PC-9 (cell line): Measurements from ENCODE around the gene MIEF1. TPM values are rescaled to one million over a fixed set of nuclear protein-coding genes. Genes with fewer than 3 reads are reported as not detected.
A peak's percentile ranks its signal among the peaks of the same experiment; 100 is the strongest.

ENCODE experiments used
- BruUV-seq: library from RNA; stranded (reverse); fragments of 400-500 nt; replicated peaks from 2 replicates; lab custom pipeline; 2021; lab: Mats Ljungman, UMichigan
- CTCF ChIA-PET: fragments of 300-600 bp; sonication (Branson Sonifier 250); formaldehyde crosslinking; loops from one replicate; lab custom pipeline; 2022; ENCODE audit warnings: antibody characterized with exemption; lab: Charles Lee
- POLR2A ChIA-PET: fragments of 300-600 bp; sonication (Branson Sonifier 250); formaldehyde crosslinking; loops from one replicate; lab custom pipeline; 2022; ENCODE audit warnings: antibody characterized with exemption; ENCODE audit not compliant: unreplicated experiment; lab: Charles Lee
- DNase-seq, 2 experiments: peaks; one replicate each; pipeline versions ENCODE4 v3.0.0 to v3.0.0-alpha.2; 2015 to 2022; ENCODE audit warnings: mixed read lengths in 1 of 2
- H2AFZ ChIP-seq: fragments of 200-600 bp; sonication (generic); 2 replicates; pipeline ENCODE4 v1.8.1; 2017; ENCODE audit warnings: antibody characterized with exemption
- H3F3A ChIP-seq: fragments of 200-600 bp; sonication (generic); 2 replicates; pipeline ENCODE4 v1.8.1; 2017; ENCODE audit warnings: antibody characterized with exemption, mild to moderate bottlenecking, low read depth; ENCODE audit not compliant: insufficient read depth
- H3K27ac ChIP-seq: fragments of 200-600 bp; sonication (generic); 2 replicates; pipeline ENCODE4 v1.6.1; 2016; ENCODE audit warnings: mixed run types
- H3K27me3 ChIP-seq: fragments of 200-600 bp; sonication (generic); 2 replicates; pipeline ENCODE4 v1.6.1; 2016; ENCODE audit warnings: low read depth, mixed run types; ENCODE audit not compliant: insufficient read depth
- H3K36me3 ChIP-seq: fragments of 200-600 bp; sonication (generic); 2 replicates; pipeline ENCODE4 v1.6.1; 2016; ENCODE audit warnings: low read depth, mixed run types
- H3K4me1 ChIP-seq: fragments of 200-600 bp; sonication (generic); replicated peaks from 2 replicates; pipeline ENCODE4 v1.6.1; 2016; ENCODE audit warnings: mixed run types; ENCODE audit not compliant: insufficient read depth
- H3K4me2 ChIP-seq: fragments of 200-600 bp; sonication (generic); 2 replicates; pipeline ENCODE4 v1.6.1; 2017; ENCODE audit warnings: mixed run types
- H3K4me3 ChIP-seq: fragments of 200-600 bp; sonication (generic); 2 replicates; pipeline ENCODE4 v1.6.1; 2016; ENCODE audit warnings: mixed run types
- H3K79me2 ChIP-seq: fragments of 200-600 bp; sonication (generic); 2 replicates; pipeline ENCODE4 v1.6.1; 2017; ENCODE audit warnings: low read depth, mixed run types
- H3K9me2 ChIP-seq: fragments of 200-600 bp; sonication (generic); 2 replicates; pipeline ENCODE4 v1.8.1; 2017; ENCODE audit warnings: mild to moderate bottlenecking; ENCODE audit not compliant: insufficient read depth
- H3K9me3 ChIP-seq: fragments of 200-600 bp; sonication (generic); 2 replicates; pipeline ENCODE4 v1.8.1; 2016; ENCODE audit warnings: low read depth; ENCODE audit not compliant: insufficient read depth
- H4K20me1 ChIP-seq: fragments of 200-600 bp; sonication (generic); 2 replicates; pipeline ENCODE4 v1.8.1; 2017; ENCODE audit not compliant: insufficient read depth
- CTCF ChIP-seq: fragments of 200-600 bp; sonication (generic); conservative IDR thresholded peaks from 2 replicates; pipeline ENCODE4 v1.6.1; 2017; ENCODE audit warnings: mixed run types, antibody characterized with exemption, mild to moderate bottlenecking, moderate library complexity
- EZH2 ChIP-seq: fragments of 200-600 bp; sonication (generic); IDR thresholded peaks from 2 replicates; pipeline ENCODE4 v1.8.0; 2017; ENCODE audit warnings: antibody characterized with exemption, low read depth
- intact Hi-C: fragments of 100-400 bp; cut with micrococcal nuclease; formaldehyde crosslinking; loops from one replicate; pipeline ENCODE4 v1.10.0; 2022; ENCODE audit not compliant: unreplicated experiment
- total RNA-seq: library from RNA; stranded (reverse); gene quantifications from 2 replicates; pipeline ENCODE4 v1.2.3, GENCODE V29; 2021

MIEF1 gene
- total RNA-seq, 1 experiment from 2014 or later: 36.9 TPM

GRCh38 chr22:39490135-39490798, 11.8 kb upstream of the MIEF1 start:
- no peak overlapping the region for H3K4me3 ChIP-seq
- H3K36me3 ChIP-seq: no peaks in the 10 kb centered on the region
- H3K79me2 ChIP-seq: no peaks in the 10 kb centered on the region
- peak; percentile 68 to 76 for DNase-seq
- peak overlapping the region; percentile 18; the same call in 1 of the 2 replicates for H3K4me2 ChIP-seq
- no peaks in the 10 kb centered on the region for H3K4me1 ChIP-seq
- H3K9me3 ChIP-seq: no peaks in the 10 kb centered on the region
- H3F3A ChIP-seq: peaks cover 3% of the 10 kb centered on the region; the same call in 1 of the 2 replicates
- no peaks in the 10 kb centered on the region for H3K27me3 ChIP-seq
- POLR2A ChIA-PET: interaction anchor here (0.5 to 1.0 kb wide), 5 partner anchors 10 to 37 kb away, joined by 3 to 12 read pairs (median 5); partner anchors contain the start of gene MIEF1
- CTCF ChIA-PET: interaction anchor here (0.5 kb wide), 1 partner anchor 28 kb away, joined by 5 read pairs; no protein-coding TSS in a partner anchor
- TF ChIP-seq CTCF: no peak
- no peak for TF ChIP-seq EZH2
- intact Hi-C loops: no loop called here
- H3K9me2 ChIP-seq: no peaks in the 10 kb centered on the region
- no TSS peak for BruUV-seq
- no peak overlapping the region for H2AFZ ChIP-seq
- H3K27ac ChIP-seq: no peak overlapping the region
- H4K20me1 ChIP-seq: no peaks in the 10 kb centered on the region

- ChIA-PET CTCF (interaction anchor here (0.5 to 0.6 kb wide), 2 partner anchors 27 kb away, joined by 5 to 7 read pairs; no protein-coding TSS in a partner anchor), POLR2A (interaction anchor here (0.6 to 1.0 kb wide), 4 partner anchors 11 to 92 kb away, joined by 4 to 12 read pairs (median 4); partner anchors contain the start of genes MIEF1 and TAB1)
- no peaks in the 10 kb centered on the region for H3K27me3 ChIP-seq
- no peak overlapping the region for H2AFZ ChIP-seq
- no peak for DNase-seq
- H4K20me1 ChIP-seq: no peaks in the 10 kb centered on the region
- intact Hi-C loops: no loop called here
- no peak overlapping the region for H3K4me3 ChIP-seq
- no peak overlapping the region for H3K27ac ChIP-seq
- H3K9me3 ChIP-seq: no peaks in the 10 kb centered on the region
- H3K4me2 ChIP-seq: no peak overlapping the region
- no peaks in the 10 kb centered on the region for H3K79me2 ChIP-seq
- H3F3A ChIP-seq: peaks cover 3% of the 10 kb centered on the region; the same call in 1 of the 2 replicates
- no peaks in the 10 kb centered on the region for H3K4me1 ChIP-seq
- no peaks in the 10 kb centered on the region for H3K9me2 ChIP-seq
- TF ChIP-seq EZH2 (no peak), CTCF (no peak)
- BruUV-seq: no TSS peak
- H3K36me3 ChIP-seq: no peaks in the 10 kb centered on the region
These were observed 11.0 kb upstream of the MIEF1 start for GRCh38 chr22:39490966-39491680.

GRCh38 chr22:39491696-39492095, 10.4 kb upstream of the MIEF1 start:
- Histone ChIP-seq H3K27ac (no peak overlapping the region), H2AFZ (no peak overlapping the region), H4K20me1 (no peaks in the 10 kb centered on the region), H3K36me3 (no peaks in the 10 kb centered on the region), H3K9me3 (no peaks in the 10 kb centered on the region), H3K27me3 (no peaks in the 10 kb centered on the region), H3F3A (peaks cover 3% of the 10 kb centered on the region; the same call in 1 of the 2 replicates), H3K9me2 (no peaks in the 10 kb centered on the region), H3K79me2 (no peaks in the 10 kb centered on the region), H3K4me1 (no peaks in the 10 kb centered on the region), H3K4me2 (no peak overlapping the region), H3K4me3 (no peak overlapping the region)
- CTCF ChIA-PET: interaction anchor here (0.6 kb wide), 1 partner anchor 28 kb away, joined by 7 read pairs; no protein-coding TSS in a partner anchor
- POLR2A ChIA-PET: interaction anchor here (0.6 kb wide), 1 partner anchor 28 kb away, joined by 4 read pairs; no protein-coding TSS in a partner anchor
- BruUV-seq: no TSS peak
- no peak for DNase-seq
- intact Hi-C loops: no loop called here
- TF ChIP-seq EZH2 (no peak), CTCF (no peak)
